ENCODE data around the gene CNN3. TPM values are rescaled to one million over a fixed set of nuclear protein-coding genes. Genes with fewer than 3 reads are reported as not detected.

The CNN3 gene
- total RNA-seq, result 330 and 340 TPM in 2 replicates

DNA sequence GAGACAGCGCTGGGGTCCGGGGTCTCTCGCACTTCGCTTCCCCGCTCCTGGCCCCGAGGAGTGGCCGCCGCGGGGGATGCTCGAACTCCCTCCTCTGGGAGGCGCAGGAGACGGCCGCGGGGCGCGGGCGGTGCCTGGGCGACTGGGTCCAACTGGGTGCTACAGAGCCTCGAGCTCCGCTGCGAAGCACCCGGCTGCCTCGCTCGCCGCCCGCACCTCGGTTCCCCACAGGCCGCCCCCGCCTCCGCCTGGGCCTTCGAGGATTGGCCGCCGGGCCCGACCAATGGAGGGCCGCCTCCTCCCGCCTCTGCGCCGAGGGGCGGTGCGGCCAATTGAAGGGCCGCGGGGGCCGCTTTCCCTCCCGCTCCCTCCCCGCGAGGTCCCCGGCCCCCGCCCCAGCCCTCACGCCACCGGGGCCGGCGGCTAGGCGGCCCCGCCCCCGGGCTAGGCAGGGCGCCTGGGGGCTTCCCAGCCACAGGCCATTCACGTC lies at the start of gene CNN3:
CNN3 (minus strand) TSS at position 196 of the 490 bp plus-strand sequence. CDS start 216 bp downstream, outside the sequence.

Other genes starting within 250 kb of the CNN3 start
- gene SLC44A3, start 106.8 kb downstream of the CNN3 start, total RNA-seq, result 0.15 and 0.27 TPM in 2 replicates
- gene ALG14, start 145.8 kb upstream of the CNN3 start, total RNA-seq, result 1.3 and 1.6 TPM in 2 replicates
- gene TLCD4, start 190.2 kb upstream of the CNN3 start, total RNA-seq, result 0.07 and 0.10 TPM in 2 replicates

All from mammary microvascular endothelial cell (primary cell).